GM12875 (cell line): ENCODE measurements around the gene SIDT2.
"Not testable (repeated sequence)": the region's sequence is repeated elsewhere in the genome, so short reads cannot be mapped to it uniquely, and the experiment has no call there.

ENCODE experiments used
- H3K4me3 ChIP-seq: one replicate; pipeline ENCODE4 v1.5.1; 2011; ENCODE audit warnings: low read depth, low read length, control low read depth
- TF ChIP-seq, protein P1 (sequence below): IDR thresholded peaks from 2 replicates; pipeline ENCODE4 v1.5.1; 2011; ENCODE audit warnings: low read depth, mild to moderate bottlenecking, control low read depth, inconsistent platforms, low read length, moderate library complexity, borderline replicate concordance; ENCODE audit not compliant: insufficient read depth

Gene SIDT2

GRCh38 chr11:117180661-117181585, 2.4 kb downstream of the SIDT2 start:
- no peak overlapping the region for H3K4me3 ChIP-seq

DNA sequence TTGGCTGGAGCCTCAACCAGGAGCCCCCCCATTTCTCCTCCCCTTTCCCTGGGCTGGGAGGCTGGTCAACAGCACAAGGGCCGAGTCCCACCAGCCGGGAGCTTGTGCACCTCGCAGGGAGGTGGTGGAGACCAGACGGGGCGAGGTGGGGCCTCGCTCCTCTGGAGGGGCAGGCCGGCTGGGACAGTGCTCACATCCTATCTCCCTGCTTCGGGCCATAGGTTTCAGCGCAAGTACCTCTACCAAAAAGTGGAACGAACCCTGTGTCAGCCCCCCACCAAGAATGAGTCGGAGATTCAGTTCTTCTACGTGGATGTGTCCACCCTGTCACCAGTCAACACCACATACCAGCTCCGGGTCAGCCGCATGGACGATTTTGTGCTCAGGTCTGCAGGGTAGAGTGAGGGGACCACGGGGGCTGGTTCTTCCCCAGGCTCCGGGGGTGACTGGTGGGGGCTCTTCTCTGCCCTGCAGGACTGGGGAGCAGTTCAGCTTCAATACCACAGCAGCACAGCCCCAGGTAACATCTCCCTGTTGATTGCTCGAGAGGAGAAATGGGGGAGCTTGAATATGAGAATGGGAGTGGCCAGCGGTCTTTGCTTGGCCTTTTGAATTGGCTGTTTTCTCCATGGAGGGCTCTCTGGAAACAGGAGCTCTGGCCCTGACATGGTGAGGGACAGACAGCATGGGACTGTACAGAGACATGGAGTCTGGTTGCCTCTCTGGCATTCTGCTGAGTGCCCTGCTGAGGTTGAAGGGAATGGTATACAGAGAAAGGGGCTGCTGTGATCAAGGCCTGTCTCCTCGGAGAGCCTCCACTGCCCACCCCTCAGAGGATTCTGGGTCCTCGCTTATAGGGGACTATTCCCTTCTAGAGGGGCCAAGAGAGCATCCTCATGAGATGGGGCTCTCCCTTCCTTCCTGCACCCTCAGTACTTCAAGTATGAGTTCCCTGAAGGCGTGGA, 3.3 kb downstream of the SIDT2 start:
- TF ChIP-seq, protein P1, sequence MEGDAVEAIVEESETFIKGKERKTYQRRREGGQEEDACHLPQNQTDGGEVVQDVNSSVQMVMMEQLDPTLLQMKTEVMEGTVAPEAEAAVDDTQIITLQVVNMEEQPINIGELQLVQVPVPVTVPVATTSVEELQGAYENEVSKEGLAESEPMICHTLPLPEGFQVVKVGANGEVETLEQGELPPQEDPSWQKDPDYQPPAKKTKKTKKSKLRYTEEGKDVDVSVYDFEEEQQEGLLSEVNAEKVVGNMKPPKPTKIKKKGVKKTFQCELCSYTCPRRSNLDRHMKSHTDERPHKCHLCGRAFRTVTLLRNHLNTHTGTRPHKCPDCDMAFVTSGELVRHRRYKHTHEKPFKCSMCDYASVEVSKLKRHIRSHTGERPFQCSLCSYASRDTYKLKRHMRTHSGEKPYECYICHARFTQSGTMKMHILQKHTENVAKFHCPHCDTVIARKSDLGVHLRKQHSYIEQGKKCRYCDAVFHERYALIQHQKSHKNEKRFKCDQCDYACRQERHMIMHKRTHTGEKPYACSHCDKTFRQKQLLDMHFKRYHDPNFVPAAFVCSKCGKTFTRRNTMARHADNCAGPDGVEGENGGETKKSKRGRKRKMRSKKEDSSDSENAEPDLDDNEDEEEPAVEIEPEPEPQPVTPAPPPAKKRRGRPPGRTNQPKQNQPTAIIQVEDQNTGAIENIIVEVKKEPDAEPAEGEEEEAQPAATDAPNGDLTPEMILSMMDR = no peak
- no peak overlapping the region for H3K4me3 ChIP-seq

More at GRCh38 chr11:117180661-117181585, 2.4 kb downstream of the SIDT2 start:
- TF ChIP-seq, protein P1 = peak; percentile 93

DNA sequence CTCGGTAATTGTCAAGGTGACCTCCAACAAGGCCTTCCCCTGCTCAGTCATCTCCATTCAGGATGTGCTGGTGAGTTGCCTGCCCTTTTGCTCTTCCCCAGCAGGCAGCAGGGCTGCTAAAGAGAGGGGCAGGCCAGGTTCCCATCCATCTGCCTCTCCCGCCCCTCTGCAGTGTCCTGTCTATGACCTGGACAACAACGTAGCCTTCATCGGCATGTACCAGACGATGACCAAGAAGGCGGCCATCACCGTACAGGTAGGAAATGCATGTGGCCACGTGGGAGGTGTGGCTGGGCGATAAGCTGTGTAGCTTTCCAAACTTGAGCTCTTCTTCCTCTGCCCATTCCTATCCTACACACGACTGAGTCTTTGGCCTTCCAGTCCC, 4.0 kb downstream of the SIDT2 start:
- TF ChIP-seq, protein P1 = no peak
- no peak overlapping the region for H3K4me3 ChIP-seq

- H3K4me3 ChIP-seq = not testable (repeated sequence)
These were observed 4.6 kb downstream of the SIDT2 start for GRCh38 chr11:117183178-117183577.

DNA sequence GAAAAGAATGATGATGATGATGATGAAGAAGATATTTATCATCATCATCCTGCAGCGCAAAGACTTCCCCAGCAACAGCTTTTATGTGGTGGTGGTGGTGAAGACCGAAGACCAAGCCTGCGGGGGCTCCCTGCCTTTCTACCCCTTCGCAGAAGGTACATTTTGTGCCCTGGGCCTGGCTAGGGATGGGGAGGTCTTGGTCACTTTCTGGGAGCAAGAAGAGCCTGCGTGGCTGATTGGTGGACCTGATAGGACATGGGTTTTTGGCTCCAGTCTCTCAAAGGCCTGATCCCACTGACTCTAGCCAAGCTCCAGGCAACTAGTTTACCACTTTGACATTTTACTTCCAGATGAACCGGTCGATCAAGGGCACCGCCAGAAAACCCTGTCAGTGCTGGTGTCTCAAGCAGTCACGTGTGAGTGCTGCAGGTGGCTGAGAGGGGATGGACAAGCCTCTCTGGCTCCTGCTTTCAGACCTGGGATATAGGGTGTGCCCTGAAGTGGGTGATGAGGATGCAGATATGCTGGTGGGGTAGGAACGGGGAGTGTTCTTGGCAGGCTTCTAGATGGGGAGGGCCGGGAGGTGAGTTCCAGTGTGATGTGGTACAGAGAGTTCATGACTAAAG, 5.3 kb downstream of the SIDT2 start:
- TF ChIP-seq, protein P1 = no peak
- H3K4me3 ChIP-seq = no peak overlapping the region

DNA sequence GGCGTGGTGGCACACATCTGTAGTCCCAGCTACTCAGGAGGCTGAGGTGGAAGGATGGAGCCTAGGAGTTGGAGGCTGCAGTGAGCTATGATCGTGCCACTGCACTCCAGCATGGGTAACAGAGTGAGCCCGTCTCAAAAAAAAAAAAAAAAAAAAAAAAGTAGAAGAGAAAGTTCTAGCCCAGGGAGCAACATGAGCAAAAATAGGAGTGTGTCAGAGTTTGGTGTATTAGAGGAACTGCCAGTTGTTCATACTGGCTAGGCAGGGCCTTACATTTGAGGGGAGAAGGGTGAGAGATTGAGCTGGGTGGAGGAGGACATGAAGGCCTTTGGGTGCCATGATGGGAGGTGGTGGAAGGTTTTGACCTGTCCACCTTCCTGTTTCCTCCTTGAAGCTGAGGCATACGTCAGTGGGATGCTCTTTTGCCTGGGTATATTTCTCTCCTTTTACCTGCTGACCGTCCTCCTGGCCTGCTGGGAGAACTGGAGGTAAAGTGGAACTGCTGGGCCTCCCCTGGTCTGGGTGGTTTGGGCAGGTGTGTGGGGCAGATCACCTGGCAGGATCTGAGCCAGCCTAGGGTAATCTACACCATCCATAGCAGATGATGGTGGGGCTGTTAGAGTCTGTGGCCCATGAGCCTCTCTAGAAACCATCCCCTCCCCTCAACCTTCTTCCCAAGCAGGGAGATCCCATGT, 7.3 kb downstream of the SIDT2 start:
- H3K4me3 ChIP-seq = no peak overlapping the region
- TF ChIP-seq, protein P1 = no peak

GRCh38 chr11:117186431-117186761, 7.9 kb downstream of the SIDT2 start:
- H3K4me3 ChIP-seq = no peak overlapping the region
- TF ChIP-seq, protein P1 = no peak
